Endothelial cell of umbilical vein (primary cell): ENCODE data around the gene CUTA. TPM values are rescaled to one million over a fixed set of nuclear protein-coding genes. Genes with fewer than 3 reads are reported as not detected.

Experiments used
- BruUV-seq: library from RNA; stranded (reverse); fragments of 400-500 nt; replicated peaks from 2 replicates; lab custom pipeline; 2021; lab: Mats Ljungman, UMichigan
- CTCF ChIA-PET: fragments of 300-600, 350-600 bp; sonication (Branson Sonifier 250); formaldehyde crosslinking; loops from one replicate; lab custom pipeline; 2021; ENCODE audit warnings: antibody characterized with exemption, inconsistent platforms; lab: Charles Lee
- POLR2A ChIA-PET: fragments of 300-600, 350-600 bp; sonication (Branson Sonifier 250); formaldehyde crosslinking; loops from one replicate; lab custom pipeline; 2021; ENCODE audit warnings: antibody characterized with exemption, inconsistent platforms; lab: Charles Lee
- DNase-seq: peaks from one replicate; pipeline ENCODE4 v3.0.0-alpha.2; 2011; ENCODE audit warnings: low read depth, low spot score
- FAIRE-seq: peaks from 2 replicates; lab custom pipeline; 2011; peaks lifted over from hg19 to GRCh38; lab: Jason Lieb, UNC
- H2AFZ ChIP-seq: 2 replicates; pipeline ENCODE4 v1.6.0; 2012; ENCODE audit warnings: low read depth, low read length, control low read depth, inconsistent platforms
- H3K27ac ChIP-seq: 2 replicates; pipeline ENCODE4 v1.5.1; 2011; ENCODE audit warnings: low read depth, mild to moderate bottlenecking, control low read depth, low read length, moderate library complexity; ENCODE audit not compliant: insufficient read depth
- H3K27me3 ChIP-seq, 2 experiments: 2 replicates each; pipeline versions ENCODE4 v1.6.0 to v1.6.1; 2011; ENCODE audit warnings: low read length in 2 of 2, mixed read lengths in 1 of 2; ENCODE audit not compliant: control insufficient read depth in 2 of 2, insufficient read depth in 2 of 2
- H3K36me3 ChIP-seq, 2 experiments: 2 replicates in 1 of 2; 3 replicates in 1 of 2; pipeline ENCODE4 v1.5.1; 2011; ENCODE audit warnings: low read length in 2 of 2, mild to moderate bottlenecking in 1 of 2, moderate library complexity in 1 of 2; ENCODE audit not compliant: control insufficient read depth in 2 of 2, insufficient read depth in 2 of 2; ENCODE audit errors: extremely low read depth in 1 of 2
- H3K4me1 ChIP-seq: 3 replicates; pipeline ENCODE4 v1.5.1; 2011; ENCODE audit warnings: mild to moderate bottlenecking, low read length; ENCODE audit not compliant: control insufficient read depth, insufficient read depth; ENCODE audit errors: extremely low read depth
- H3K4me2 ChIP-seq: 2 replicates; pipeline ENCODE4 v1.6.1; 2011; ENCODE audit warnings: low read length, control low read depth, mixed read lengths; ENCODE audit not compliant: insufficient read depth
- H3K4me3 ChIP-seq, 3 experiments: fragments of 200-600 bp in 1 of 3; sonication (generic), shearing (Covaris generic) in 1 of 3; replicated peaks in 1 of 3; 2 replicates each; pipeline ENCODE4 v1.5.1; 2011 to 2016; ENCODE audit warnings: control low read depth in 3 of 3, low read length in 3 of 3, mild to moderate bottlenecking in 2 of 3, inconsistent platforms in 1 of 3, low read depth in 1 of 3, moderate library complexity in 1 of 3; ENCODE audit not compliant: insufficient read depth in 1 of 3
- H3K79me2 ChIP-seq: 2 replicates; pipeline ENCODE4 v1.6.0; 2012; ENCODE audit warnings: low read length, inconsistent platforms; ENCODE audit not compliant: control insufficient read depth, insufficient read depth
- H3K9ac ChIP-seq: replicated peaks from 2 replicates; pipeline ENCODE3; 2011; ENCODE audit warnings: low read length, control low read depth; ENCODE audit not compliant: insufficient read depth; ENCODE audit errors: extremely low read depth
- H3K9me1 ChIP-seq: replicated peaks from 3 replicates; pipeline ENCODE4 v1.6.0; 2011; ENCODE audit warnings: mild to moderate bottlenecking, low read length; ENCODE audit not compliant: control insufficient read depth, insufficient read depth; ENCODE audit errors: extremely low read depth
- H3K9me3 ChIP-seq: replicated peaks from 2 replicates; pipeline ENCODE4 v1.5.1; 2012; ENCODE audit warnings: low read length, inconsistent platforms; ENCODE audit not compliant: control insufficient read depth, insufficient read depth
- H4K20me1 ChIP-seq: replicated peaks from 2 replicates; pipeline ENCODE3; 2011; ENCODE audit warnings: mild to moderate bottlenecking, low read length; ENCODE audit not compliant: control insufficient read depth, insufficient read depth; ENCODE audit errors: extremely low read depth
- CTCF ChIP-seq, 2 donors: IDR thresholded peaks; 1 replicate in 1 of 2; 2 replicates in 1 of 2; pipeline ENCODE4 v1.5.1; 2011; ENCODE audit warnings: low read length in 2 of 2, mild to moderate bottlenecking in 2 of 2, moderate library complexity in 2 of 2, control low read depth in 1 of 2, inconsistent platforms in 1 of 2, low read depth in 1 of 2; ENCODE audit not compliant: insufficient read depth in 1 of 2; ENCODE audit errors: extremely low read depth in 1 of 2
- EZH2 ChIP-seq: IDR thresholded peaks from 2 replicates; pipeline ENCODE4 v1.6.1; 2012; ENCODE audit warnings: borderline replicate concordance, low read depth, mild to moderate bottlenecking, moderate library complexity, low read length, inconsistent platforms; ENCODE audit not compliant: severe bottlenecking
- FOS ChIP-seq: IDR thresholded peaks from 2 replicates; pipeline ENCODE4 v1.6.1; 2011; ENCODE audit warnings: mild to moderate bottlenecking, low read length, moderate library complexity, borderline replicate concordance; ENCODE audit not compliant: insufficient read depth
- GATA2 ChIP-seq: IDR thresholded peaks from 2 replicates; pipeline ENCODE4 v1.7.0; 2011; ENCODE audit warnings: low read depth, mild to moderate bottlenecking, moderate library complexity, mixed read lengths, low read length; ENCODE audit not compliant: insufficient read length, insufficient read depth
- JUN ChIP-seq: IDR thresholded peaks from 2 replicates; pipeline ENCODE4 v1.6.1; 2011; ENCODE audit warnings: borderline replicate concordance, low read depth; ENCODE audit not compliant: insufficient read length, insufficient read depth
- MAX ChIP-seq: IDR thresholded peaks from 2 replicates; pipeline ENCODE4 v1.6.1; 2011; ENCODE audit not compliant: insufficient read depth, insufficient read length
- MYC ChIP-seq: IDR thresholded peaks from one replicate; pipeline ENCODE4 v1.6.1; 2011; ENCODE audit warnings: mild to moderate bottlenecking, low read depth, low read length
- POLR2A ChIP-seq: IDR thresholded peaks from 2 replicates; pipeline ENCODE4 v1.6.1; 2012; ENCODE audit warnings: low read depth, mild to moderate bottlenecking, control low read depth, low read length
- POLR2AphosphoS5 ChIP-seq: IDR thresholded peaks from 2 replicates; pipeline ENCODE4 v1.6.1; 2012; ENCODE audit warnings: low read depth, mild to moderate bottlenecking, control low read depth, low read length, moderate library complexity; ENCODE audit not compliant: insufficient read depth
- dilution Hi-C: fragments of 300-500 bp; cut with MboI; formaldehyde crosslinking; loops from one replicate; pipeline ENCODE4 v1.15.0; 2019; ENCODE audit warnings: low sequenced_read_pairs; ENCODE audit not compliant: extremely low pct_ligation_motif_present
- intact Hi-C: fragments of 100-400 bp; cut with micrococcal nuclease; formaldehyde crosslinking; loops from one replicate; pipeline ENCODE4 v1.10.0; 2022
- polyA plus RNA-seq, 4 experiments: library from polyadenylated mRNA; depleted of rRNA in 3 of 4; stranded (reverse) in 3 of 4; unstranded in 1 of 4; fragments of >200 nt; gene quantifications; 2 replicates each; pipeline versions ENCODE4 v1.2.1 to v1.2.3, GENCODE V29; 2011 to 2012; ENCODE audit warnings: missing spikeins in 1 of 4
- total RNA-seq: library from RNA; stranded (reverse); gene quantifications from 2 replicates; pipeline ENCODE4 v1.2.3, GENCODE V29; 2021

CUTA gene
- total and polyA plus RNA-seq, 2 donors (not counting 3 experiments of a cell fraction or from before 2014, with no cell fraction given), result 133 to 202 TPM

DNA sequence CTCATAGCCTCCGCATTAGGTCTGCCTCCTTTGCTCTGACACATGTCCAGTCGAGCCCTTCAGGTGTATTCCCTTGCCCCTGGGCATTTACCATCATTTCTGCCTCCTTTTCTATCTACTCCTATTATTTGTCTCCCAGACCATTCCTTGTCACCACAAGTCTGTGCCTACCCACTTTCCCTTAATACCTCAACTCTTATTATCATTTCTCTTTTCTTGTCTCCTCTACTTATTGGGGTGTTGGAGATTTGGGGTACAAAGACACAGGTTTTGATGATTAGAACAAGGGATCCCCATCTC lies 3.4 kb upstream of the CUTA start:
- Histone ChIP-seq H3K27me3 (peaks cover 16% of the 10 kb centered on the region in 2 experiments), H3K9ac (no peak overlapping the region), H3K9me3 (no peaks in the 10 kb centered on the region), H3K79me2 (peaks cover 10% of the 10 kb centered on the region), H3K27ac (no peak overlapping the region), H3K36me3 (no peaks in the 10 kb centered on the region), H3K4me2 (no peak overlapping the region), H3K9me1 (no peaks in the 10 kb centered on the region), H3K4me1 (peaks cover 27% of the 10 kb centered on the region), H4K20me1 (no peaks in the 10 kb centered on the region), H3K4me3 (no peak overlapping the region), H2AFZ (no peak overlapping the region)
- POLR2A ChIA-PET, result no interaction called here
- intact Hi-C loops, result no loop called here
- FAIRE-seq (no peak), DNase-seq (no peak)
- CTCF ChIA-PET, result no interaction called here
- no peak for TF ChIP-seq MAX
- no peak for TF ChIP-seq POLR2AphosphoS5
- TF ChIP-seq GATA2, result no peak
- TF ChIP-seq POLR2A, result no peak
- no peak for TF ChIP-seq EZH2
- TF ChIP-seq CTCF (IDR thresholded peaks at IDR 0.05; ENCODE audit: extremely low read depth in 1 of 2, insufficient read depth in 1 of 2, low read depth in 1 of 2, low read length in 2 of 2), result no peak
- TF ChIP-seq MYC, result no peak
- no peak for TF ChIP-seq FOS
- TF ChIP-seq JUN, result no peak
- dilution Hi-C loops, result no loop called here
- BruUV-seq, result no TSS peak
